Trophoblast cell (in vitro differentiated cells and primary cell): Measurements from ENCODE around the gene RBPMS2.
"Not testable (repeated sequence)": the region's sequence is repeated elsewhere in the genome, so short reads cannot be mapped to it uniquely, and the experiment has no call there.

Experiments used
- DNase-seq, 2 donors: peaks; one replicate each; pipeline ENCODE4 v3.0.0-alpha.2; 2016
- H2AFZ ChIP-seq: 2 replicates; pipeline ENCODE4 v1.6.1; 2013; ENCODE audit warnings: low read length, moderate library complexity, mild to moderate bottlenecking; ENCODE audit not compliant: insufficient read depth, poor library complexity
- H2AK5ac ChIP-seq: 2 replicates; pipeline ENCODE4 v1.6.1; 2013; ENCODE audit warnings: mild to moderate bottlenecking, low read length
- H2BK120ac ChIP-seq: 2 replicates; pipeline ENCODE4 v1.6.1; 2013; ENCODE audit warnings: low read length, mild to moderate bottlenecking, moderate library complexity; ENCODE audit not compliant: insufficient read depth, poor library complexity
- H2BK12ac ChIP-seq: 2 replicates; pipeline ENCODE4 v1.6.1; 2013; ENCODE audit warnings: mild to moderate bottlenecking, low read length, moderate library complexity
- H2BK5ac ChIP-seq: 2 replicates; pipeline ENCODE4 v1.6.1; 2013; ENCODE audit warnings: low read length, low read depth, moderate library complexity, mild to moderate bottlenecking; ENCODE audit not compliant: poor library complexity
- H3K14ac ChIP-seq: 2 replicates; pipeline ENCODE4 v1.6.1; 2013; ENCODE audit warnings: mild to moderate bottlenecking, low read length
- H3K18ac ChIP-seq: 2 replicates; pipeline ENCODE4 v1.6.1; 2013; ENCODE audit warnings: mild to moderate bottlenecking, low read length
- H3K23ac ChIP-seq: 2 replicates; pipeline ENCODE4 v1.6.1; 2013; ENCODE audit warnings: low read length
- H3K27ac ChIP-seq: 2 replicates; pipeline ENCODE4 v1.5.1; 2013; ENCODE audit warnings: low read depth, mild to moderate bottlenecking, inconsistent platforms, low read length, moderate library complexity
- H3K27me3 ChIP-seq: 2 replicates; pipeline ENCODE4 v1.6.1; 2013; ENCODE audit warnings: inconsistent platforms, mild to moderate bottlenecking, low read length, moderate library complexity; ENCODE audit not compliant: insufficient read depth
- H3K36me3 ChIP-seq, 2 experiments: 1 replicate in 1 of 2; 2 replicates in 1 of 2; pipeline ENCODE4 v1.6.1; 2013; ENCODE audit warnings: low read length in 2 of 2, mild to moderate bottlenecking in 2 of 2, moderate library complexity in 1 of 2; ENCODE audit not compliant: insufficient read depth in 2 of 2, control insufficient read depth in 1 of 2
- H3K4ac ChIP-seq: 2 replicates; pipeline ENCODE4 v1.6.1; 2013; ENCODE audit warnings: low read depth, mild to moderate bottlenecking, low read length, moderate library complexity
- H3K4me1 ChIP-seq, 2 experiments: 1 replicate in 1 of 2; 2 replicates in 1 of 2; pipeline ENCODE4 v1.6.1; 2013; ENCODE audit warnings: low read length in 2 of 2, mild to moderate bottlenecking in 2 of 2, moderate library complexity in 1 of 2; ENCODE audit not compliant: insufficient read depth in 2 of 2, control insufficient read depth in 1 of 2
- H3K4me2 ChIP-seq: 2 replicates; pipeline ENCODE4 v1.6.1; 2013; ENCODE audit warnings: inconsistent platforms, mild to moderate bottlenecking, low read length, moderate library complexity
- H3K4me3 ChIP-seq: 2 replicates; pipeline ENCODE4 v1.5.1; 2013; ENCODE audit warnings: mild to moderate bottlenecking, low read depth, low read length, inconsistent platforms
- H3K79me1 ChIP-seq: one replicate; pipeline ENCODE4 v1.6.1; 2013; ENCODE audit warnings: low read length
- H3K79me2 ChIP-seq: 2 replicates; pipeline ENCODE4 v1.6.1; 2013; ENCODE audit warnings: low read length, mild to moderate bottlenecking; ENCODE audit not compliant: control insufficient read depth, insufficient read depth, poor library complexity
- H3K9ac ChIP-seq: 2 replicates; pipeline ENCODE4 v1.6.1; 2013; ENCODE audit warnings: mild to moderate bottlenecking, low read length
- H3K9me3 ChIP-seq: 2 replicates; pipeline ENCODE4 v1.6.1; 2013; ENCODE audit warnings: low read depth, mild to moderate bottlenecking, control low read depth, inconsistent platforms, low read length; ENCODE audit not compliant: insufficient read depth
- H4K12ac ChIP-seq: 2 replicates; pipeline ENCODE4 v1.6.1; 2013; ENCODE audit warnings: low read depth, mild to moderate bottlenecking, low read length, moderate library complexity
- H4K8ac ChIP-seq: 2 replicates; pipeline ENCODE4 v1.6.1; 2013; ENCODE audit warnings: low read depth, mild to moderate bottlenecking, low read length, moderate library complexity
- H4K91ac ChIP-seq: one replicate; pipeline ENCODE4 v1.6.1; 2013; ENCODE audit warnings: low read depth, mild to moderate bottlenecking, low read length, moderate library complexity
- WGBS: extraction: QIAGEN DNeasy Blood & Tissue Kit; methylation state at CpG from one replicate; pipeline ENCODE4 v1.1.7; 2013; ENCODE audit warnings: missing lambda C conversion rate; ENCODE audit not compliant: insufficient read length, insufficient coverage; ENCODE audit errors: extremely low coverage; 5-methylcytosine and 5-hydroxymethylcytosine counted together

RBPMS2 gene

DNA sequence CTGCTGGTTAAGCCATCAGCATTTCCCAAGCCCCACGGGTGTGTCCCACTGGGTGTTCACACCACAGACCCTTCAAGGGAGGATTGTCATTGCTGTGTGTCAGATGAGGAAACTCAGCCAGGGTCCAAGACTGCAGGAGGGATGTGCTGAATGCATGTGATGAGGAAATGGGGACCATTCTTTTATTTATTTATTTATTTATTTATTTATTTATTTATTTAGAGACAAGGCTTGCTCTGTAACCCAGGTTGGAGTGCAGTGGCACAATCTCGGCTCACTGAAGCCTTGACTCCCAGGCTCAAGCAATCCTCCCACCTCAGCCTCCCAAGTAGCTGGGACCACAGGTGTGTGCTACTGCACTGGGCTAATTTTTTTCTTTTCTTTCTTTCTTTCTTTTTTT, 29.2 kb upstream of the RBPMS2 start:
- H4K12ac ChIP-seq: no peak overlapping the region
- no peak overlapping the region for H3K9ac ChIP-seq
- no peak overlapping the region for H2BK5ac ChIP-seq
- no peak overlapping the region for H3K27ac ChIP-seq
- no peak overlapping the region for H3K4me2 ChIP-seq
- no peaks in the 10 kb centered on the region for H3K36me3 ChIP-seq
- H2AK5ac ChIP-seq: peak overlapping the region; percentile 6
- H3K23ac ChIP-seq: no peak overlapping the region
- no peak overlapping the region for H4K8ac ChIP-seq
- H3K18ac ChIP-seq: no peak overlapping the region
- H2AFZ ChIP-seq: no peak overlapping the region
- no peaks in the 10 kb centered on the region for H3K9me3 ChIP-seq
- DNase-seq: no peak
- peaks cover 7% of the 10 kb centered on the region for H3K79me1 ChIP-seq
- peaks cover 3 to 4% of the 10 kb centered on the region in 2 experiments for H3K4me1 ChIP-seq
- H2BK12ac ChIP-seq: no peak overlapping the region
- no peak overlapping the region for H2BK120ac ChIP-seq
- H4K91ac ChIP-seq: peak overlapping the region; percentile 32
- H3K4me3 ChIP-seq: no peak overlapping the region
- WGBS: no CpG with 5 or more reads among the region's 2 CpGs
- no peak overlapping the region for H3K14ac ChIP-seq
- no peak overlapping the region for H3K4ac ChIP-seq
- H3K79me2 ChIP-seq: no peaks in the 10 kb centered on the region
- no peaks in the 10 kb centered on the region for H3K27me3 ChIP-seq

DNA sequence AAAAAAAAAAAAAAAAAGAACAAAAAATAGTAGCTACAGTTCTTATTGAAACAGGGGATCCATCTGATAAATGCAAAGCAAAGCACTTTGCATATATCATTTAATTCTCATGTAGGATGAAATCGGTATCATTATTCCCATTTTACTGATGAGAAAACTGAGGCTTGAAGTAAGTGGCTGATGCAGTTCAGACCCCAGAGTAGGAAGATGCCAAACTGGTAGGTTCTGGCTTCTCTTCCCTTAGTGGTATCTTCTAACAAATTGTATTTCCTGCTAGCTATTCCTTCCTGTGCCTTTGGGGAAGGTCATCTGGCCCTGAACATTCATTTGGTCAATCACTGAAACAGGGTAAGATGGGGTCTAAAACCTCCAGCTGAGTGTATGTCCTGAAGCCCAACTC, 28.1 kb upstream of the RBPMS2 start:
- Histone ChIP-seq H3K4me1 (peaks cover 3 to 4% of the 10 kb centered on the region in 2 experiments), H3K79me1 (peaks cover 6% of the 10 kb centered on the region), H3K36me3 (no peaks in the 10 kb centered on the region), H2BK12ac (no peak overlapping the region), H3K9ac (no peak overlapping the region), H4K8ac (no peak overlapping the region), H2BK5ac (no peak overlapping the region), H4K91ac (no peak overlapping the region), H3K27me3 (no peaks in the 10 kb centered on the region), H3K23ac (no peak overlapping the region), H3K4ac (no peak overlapping the region), H2AK5ac (no peak overlapping the region), H2AFZ (no peak overlapping the region), H3K9me3 (no peaks in the 10 kb centered on the region), H3K18ac (no peak overlapping the region), H4K12ac (no peak overlapping the region), H3K4me2 (no peak overlapping the region), H3K4me3 (no peak overlapping the region), H3K27ac (no peak overlapping the region), H3K14ac (no peak overlapping the region), H3K79me2 (no peaks in the 10 kb centered on the region), H2BK120ac (no peak overlapping the region)
- WGBS: no CpG with 5 or more reads among the region's 1 CpG
- no peak for DNase-seq

DNA sequence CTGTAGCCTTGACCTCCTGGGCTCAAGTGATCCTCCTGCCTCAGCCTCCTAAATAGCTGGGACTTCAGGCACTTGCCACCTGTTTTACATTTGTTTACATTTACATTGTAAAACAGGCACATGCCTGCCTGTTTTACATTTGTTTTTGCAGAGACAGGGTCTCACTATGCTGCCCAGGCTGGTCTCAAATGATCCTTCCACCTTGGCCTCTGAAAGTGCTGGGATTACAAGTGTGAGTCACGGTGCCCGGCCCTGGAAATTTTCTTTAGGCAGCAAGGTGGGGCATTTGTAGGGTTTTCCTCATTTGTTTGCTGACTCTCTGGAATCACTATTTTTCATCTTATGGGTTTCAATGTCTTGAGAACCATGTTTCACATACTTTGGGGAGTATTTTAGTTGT, 25.1 kb upstream of the RBPMS2 start:
- H3K9me3 ChIP-seq: no peaks in the 10 kb centered on the region
- H3K4me3 ChIP-seq: no peak overlapping the region
- no peak overlapping the region for H3K23ac ChIP-seq
- no peak overlapping the region for H4K12ac ChIP-seq
- no peaks in the 10 kb centered on the region for H3K79me2 ChIP-seq
- no peak overlapping the region for H3K4me2 ChIP-seq
- no peak overlapping the region for H2BK12ac ChIP-seq
- H3K27ac ChIP-seq: no peak overlapping the region
- H3K36me3 ChIP-seq: no peaks in the 10 kb centered on the region
- WGBS: no CpG with 5 or more reads among the region's 2 CpGs
- peaks cover 6% of the 10 kb centered on the region for H3K79me1 ChIP-seq
- H3K9ac ChIP-seq: no peak overlapping the region
- H4K91ac ChIP-seq: no peak overlapping the region
- H2AFZ ChIP-seq: no peak overlapping the region
- H2BK5ac ChIP-seq: no peak overlapping the region
- H3K4ac ChIP-seq: no peak overlapping the region
- no peak overlapping the region for H3K14ac ChIP-seq
- H2AK5ac ChIP-seq: no peak overlapping the region
- peaks cover 3 to 4% of the 10 kb centered on the region in 2 experiments for H3K4me1 ChIP-seq
- H2BK120ac ChIP-seq: no peak overlapping the region
- H3K18ac ChIP-seq: no peak overlapping the region
- no peaks in the 10 kb centered on the region for H3K27me3 ChIP-seq
- H4K8ac ChIP-seq: no peak overlapping the region
- DNase-seq: peak; percentile 34 to 55

- H3K23ac ChIP-seq, H3K79me1 ChIP-seq, H3K18ac ChIP-seq, H4K8ac ChIP-seq, H2BK5ac ChIP-seq, DNase-seq, H3K9me3 ChIP-seq, H2AFZ ChIP-seq, H3K14ac ChIP-seq, H2AK5ac ChIP-seq, H3K79me2 ChIP-seq, H3K4me2 ChIP-seq, H3K27me3 ChIP-seq, H3K4ac ChIP-seq, H3K27ac ChIP-seq, H3K36me3 ChIP-seq, H3K9ac ChIP-seq, H3K4me1 ChIP-seq, H3K4me3 ChIP-seq, H2BK12ac ChIP-seq, H4K12ac ChIP-seq, H2BK120ac ChIP-seq: not testable (repeated sequence)
- no CpG with 5 or more reads among the region's 29 CpGs for WGBS
- H4K91ac ChIP-seq: peak overlapping the region; percentile 14
Measured at GRCh38 chr15:64798905-64799304, 23.5 kb upstream of the RBPMS2 start.
